Left colon (tissue), 2 donors: ENCODE results near the gene TRRAP. TPM values are rescaled to one million over a fixed set of nuclear protein-coding genes. Genes with fewer than 3 reads are reported as not detected.

Source experiments
- ATAC-seq: fragments of 200-7000 bp; cut with Tn5 transposase; one replicate; pipeline ENCODE4 v1.9.1; 2020; ENCODE audit warnings: mild to moderate bottlenecking, moderate library complexity
- DNase-seq, 2 donors: peaks; one replicate each; pipeline ENCODE4 v3.0.0-alpha.2; 2020
- intact Hi-C, 2 donors: fragments of 100-400 bp; cut with DNase I in 1 of 2; cut with micrococcal nuclease in 1 of 2; formaldehyde crosslinking; loops; one replicate each; pipeline versions ENCODE4 v1.11.2 to v1.14.0; 2022; cut with DNase I, micrococcal nuclease
- microRNA-seq, 2 donors: library from miRNA; unstranded; fragments of <30 nt; microRNA quantifications; one replicate each; pipeline versions ENCODE4 v1.1.0 to v1.2.0, GENCODE V29; 2020
- total RNA-seq, 2 donors: library from RNA; stranded (reverse); fragmentation: NEBNext Ultra II Directional; extraction: Animal tissue kit (Norgen Biotek cat#: 25700); gene quantifications; one replicate each; pipeline ENCODE4 v1.2.1, GENCODE V29; 2021
- donor health status: DM: no; HTN: no; CAD: no.
- donor health status: DM: yes; HTN: yes; CAD: no.

The TRRAP gene
- total RNA-seq, 2 donors from 2014 or later, result 31.9 to 37.6 TPM

DNA sequence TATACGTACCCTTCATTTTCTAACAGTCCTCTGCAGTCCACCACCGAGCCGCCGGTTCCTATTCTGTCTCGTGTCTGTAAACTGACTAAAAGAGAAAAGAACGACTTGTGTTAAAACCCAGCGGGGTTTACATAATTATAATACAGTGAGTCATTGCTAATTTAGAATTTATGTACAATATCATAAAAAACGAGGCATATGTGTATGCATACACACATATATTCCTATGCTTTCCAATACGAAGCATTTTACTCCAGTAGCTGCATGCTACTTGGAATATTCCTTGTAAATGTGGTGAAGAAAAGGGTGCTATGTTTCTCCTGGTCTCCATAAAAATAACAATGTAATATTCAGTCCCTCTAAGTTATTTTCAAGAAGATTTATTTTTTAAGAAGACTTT, 176.4 kb downstream of the TRRAP start:
- intact Hi-C loops, result no loop called here
- no peak for ATAC-seq
- no peak for DNase-seq

DNA sequence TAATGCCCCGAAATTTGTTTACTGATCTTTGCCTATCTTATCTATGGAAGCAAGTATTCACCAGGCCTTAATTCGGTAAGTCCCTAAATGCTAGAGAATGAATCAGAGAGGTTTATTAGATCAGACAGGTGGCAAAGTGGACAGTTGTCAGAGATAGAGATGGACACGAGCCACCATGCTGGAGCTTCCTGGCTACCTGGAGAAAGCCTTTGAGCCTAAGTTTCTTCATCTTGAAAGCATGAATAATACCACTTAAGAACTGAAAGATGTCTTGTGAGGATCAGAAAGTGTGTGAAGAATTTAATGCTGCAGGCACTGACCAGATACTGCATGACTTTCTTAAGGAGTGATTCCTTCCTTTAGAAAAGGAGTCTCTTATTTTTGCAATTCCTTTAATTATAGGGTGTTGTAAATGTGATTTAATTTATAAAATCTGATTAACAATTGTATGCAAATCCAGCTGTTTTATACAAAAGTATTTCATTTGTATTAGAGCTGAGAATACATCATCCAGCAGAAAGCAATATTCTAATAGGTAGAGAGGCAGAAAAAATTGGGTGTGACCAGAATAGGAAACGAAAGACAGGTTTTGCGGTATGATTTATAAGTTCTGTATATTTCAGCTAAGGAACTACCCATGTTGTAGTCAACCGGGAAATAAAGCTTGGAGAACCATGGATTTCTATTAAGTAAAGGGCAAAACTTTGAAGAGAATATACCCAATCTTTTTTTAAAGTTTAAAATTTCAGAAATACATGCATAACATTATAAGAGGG, 182.9 kb downstream of the TRRAP start:
- intact Hi-C loops, result no loop called here
- ATAC-seq, result peak; percentile 56
- DNase-seq, result no peak

Small RNAs within 50 kb of the gene (microRNA-seq; reads per million reads assigned to microRNA genes)
- 3.2 to 4.1 reads per million in 2 donors for gene MIR3609

Other genes with a start within 250 kb of the TRRAP start
- under 1 TPM; 0.24 to 0.73 TPM for gene TMEM130, start 8.5 kb upstream of the TRRAP start, total RNA-seq